C4-2B (cell line): ENCODE results near the gene LDB2.

Experiments
- CTCF ChIP-seq: fragments of 450-650 bp; conservative IDR thresholded peaks from 2 replicates; pipeline ENCODE4 v1.5.1; 2017; ENCODE audit warnings: mild to moderate bottlenecking
- ZFX ChIP-seq: fragments of 450-650 bp; IDR thresholded peaks from 2 replicates; pipeline ENCODE4 v1.6.1; 2017

- no peak for TF ChIP-seq CTCF
- no peak for TF ChIP-seq ZFX
Observed at GRCh38 chr4:16617435-16617834, 281.0 kb downstream of the LDB2 start.
